NCI-H1092 treated with DMSO at 0.1 percent for 48 hours (cell line): ENCODE results near the gene ENOSF1.
"Not testable (repeated sequence)": the region's sequence is repeated elsewhere in the genome, so short reads cannot be mapped to it uniquely, and the experiment has no call there.

ENCODE experiments used
- DNase-seq: peaks from one replicate; lab custom pipeline; 2025; lab: John Stamatoyannopoulos, UW

ENOSF1 gene

GRCh38 chr18:712401-713134 is at the start of gene ENOSF1:
TSS of gene ENOSF1 (minus strand) at chr18:712630. CDS start at chr18:712587, 43 bp downstream.
- DNase-seq = peak; percentile 24

- DNase-seq = not testable (repeated sequence)
Observed at GRCh38 chr18:759864-760263, 47.4 kb upstream of the ENOSF1 start.

GRCh38 chr18:755506-755905 is 43.1 kb upstream of the ENOSF1 start:
- no peak for DNase-seq

GRCh38 chr18:754656-755055 is 42.2 kb upstream of the ENOSF1 start:
- DNase-seq = no peak

GRCh38 chr18:750456-750855 is 38.0 kb upstream of the ENOSF1 start:
- DNase-seq = no peak

- no peak for DNase-seq
Observed at GRCh38 chr18:744832-745597, 32.6 kb upstream of the ENOSF1 start.

- DNase-seq = peak; percentile 25
Observed at GRCh38 chr18:741931-742512, 29.6 kb upstream of the ENOSF1 start.

- no peak for DNase-seq
Observed at GRCh38 chr18:732371-732770, 19.9 kb upstream of the ENOSF1 start.

GRCh38 chr18:731185-731584 is 18.8 kb upstream of the ENOSF1 start:
- no peak for DNase-seq

GRCh38 chr18:730692-731091 is 18.3 kb upstream of the ENOSF1 start:
- no peak for DNase-seq

GRCh38 chr18:730120-730519 is 17.7 kb upstream of the ENOSF1 start:
- not testable (repeated sequence) for DNase-seq

GRCh38 chr18:725646-726045 is 13.2 kb upstream of the ENOSF1 start:
- no peak for DNase-seq

- no peak for DNase-seq
Observed at GRCh38 chr18:723541-724080, 11.2 kb upstream of the ENOSF1 start.

- no peak for DNase-seq
Observed at GRCh38 chr18:717003-717402, 4.6 kb upstream of the ENOSF1 start.

- DNase-seq = no peak
Observed at GRCh38 chr18:715626-716025, 3.2 kb upstream of the ENOSF1 start.

GRCh38 chr18:713135-713490 is 683 bp upstream of the ENOSF1 start:
- DNase-seq = no peak

GRCh38 chr18:711657-712400 is 601 bp downstream of the ENOSF1 start:
- peak; percentile 5 for DNase-seq

GRCh38 chr18:711310-711656 is 1.1 kb downstream of the ENOSF1 start:
- DNase-seq = peak; percentile 5

GRCh38 chr18:710418-711300 is 1.8 kb downstream of the ENOSF1 start:
- no peak for DNase-seq

GRCh38 chr18:709771-710170 is 2.7 kb downstream of the ENOSF1 start:
- no peak for DNase-seq

GRCh38 chr18:708096-708495 is 4.3 kb downstream of the ENOSF1 start:
- DNase-seq = no peak
